HepG2 (cell line): ENCODE measurements around the gene TMCC1. TPM values are rescaled to one million over a fixed set of nuclear protein-coding genes. Genes with fewer than 3 reads are reported as not detected.
A peak's percentile ranks its signal among the peaks of the same experiment; 100 is the strongest.

Experiments used
- EZH2 ChIP-seq: conservative IDR thresholded peaks from 2 replicates; pipeline ENCODE4 v1.6.1; 2012; ENCODE audit warnings: mild to moderate bottlenecking, low read depth, low read length, moderate library complexity
- HES4 ChIP-seq: sonication (generic); formaldehyde crosslinking; IDR thresholded peaks from 2 replicates; pipeline ENCODE4 v1.9.0; 2021; ENCODE audit warnings: mild to moderate bottlenecking, missing genetic modification reagents, borderline replicate concordance
- NFIC ChIP-seq: IDR thresholded peaks from 2 replicates; pipeline ENCODE4 v1.6.1; 2012; ENCODE audit warnings: mild to moderate bottlenecking, low read length, inconsistent platforms
- SMARCC2 ChIP-seq: fragments of 450-650 bp; IDR thresholded peaks from 2 replicates; pipeline ENCODE4 v1.6.1; 2017; ENCODE audit warnings: antibody characterized with exemption, mild to moderate bottlenecking
- SNAPC2 ChIP-seq: sonication (generic); formaldehyde crosslinking; IDR thresholded peaks from 2 replicates; pipeline ENCODE4 v1.8.1; 2022; ENCODE audit warnings: mild to moderate bottlenecking, missing genetic modification reagents
- SRF ChIP-seq: IDR thresholded peaks from 2 replicates; pipeline ENCODE4 v1.6.1; 2011; ENCODE audit warnings: mild to moderate bottlenecking, low read depth, low read length, moderate library complexity
- ZFP36L1 ChIP-seq: sonication (generic); formaldehyde crosslinking; IDR thresholded peaks from 2 replicates; pipeline ENCODE4 v1.8.0; 2022; ENCODE audit warnings: mild to moderate bottlenecking, missing genetic modification reagents, moderate library complexity
- ZFY ChIP-seq: sonication (generic); formaldehyde crosslinking; IDR thresholded peaks from 2 replicates; pipeline ENCODE4 v1.4.0; 2020; ENCODE audit warnings: missing genetic modification reagents
- ZNF598 ChIP-seq: sonication (generic); formaldehyde crosslinking; IDR thresholded peaks from 2 replicates; pipeline ENCODE4 v1.5.1; 2020; ENCODE audit warnings: mild to moderate bottlenecking, missing genetic modification reagents, borderline replicate concordance
- ZSCAN25 ChIP-seq: sonication (generic); formaldehyde crosslinking; IDR thresholded peaks from 2 replicates; pipeline ENCODE4 v1.8.0; 2022; ENCODE audit warnings: mild to moderate bottlenecking, missing genetic modification reagents
- polyA plus RNA-seq, 8 experiments: library from polyadenylated mRNA; depleted of rRNA in 3 of 8; stranded (reverse) in 7 of 8; unstranded in 1 of 8; fragments of >200 nt; fragmentation: Illumina TruSeq in 4 of 8; extraction: Trizol in 4 of 8; gene quantifications; 2 replicates each; pipeline versions ENCODE4 v1.2.1 to v1.2.3, GENCODE V29; 2011 to 2016; ENCODE audit warnings: low read depth in 4 of 8, missing spikeins in 1 of 8, mixed read lengths in 1 of 8; ENCODE audit not compliant: insufficient read depth in 1 of 8
- total RNA-seq, 5 experiments: library from RNA; depleted of rRNA; stranded (reverse); fragments of >200 nt; fragmentation: Illumina TruSeq; extraction: Trizol; gene quantifications; 2 replicates each; pipeline ENCODE4 v1.2.3, GENCODE V29; 2016; ENCODE audit warnings: low read depth in 1 of 5
- TF ChIP-seq, protein P1 (sequence below): sonication (generic); formaldehyde crosslinking; IDR thresholded peaks from 2 replicates; pipeline ENCODE4 v1.4.0; 2020; ENCODE audit warnings: missing genetic modification reagents
- TF ChIP-seq, protein P2 (sequence below), 2 experiments: sonication (generic) in 1 of 2; formaldehyde crosslinking in 1 of 2; IDR thresholded peaks; 2 replicates each; pipeline versions ENCODE4 v1.4.0 to v1.6.1; 2016 to 2020; ENCODE audit warnings: borderline replicate concordance in 1 of 2, low read depth in 1 of 2, mild to moderate bottlenecking in 1 of 2, missing genetic modification reagents in 1 of 2
- TF ChIP-seq, protein P3 (sequence below): sonication (generic); formaldehyde crosslinking; IDR thresholded peaks from 2 replicates; pipeline ENCODE4 v1.4.0; 2020; ENCODE audit warnings: mild to moderate bottlenecking, missing genetic modification reagents
- TF ChIP-seq, protein P4 (sequence below): sonication (generic); formaldehyde crosslinking; IDR thresholded peaks from 2 replicates; pipeline ENCODE4 v1.5.0; 2020; ENCODE audit warnings: missing genetic modification reagents, mild to moderate bottlenecking, borderline replicate concordance
- TF ChIP-seq, protein P5 (sequence below): sonication (generic); formaldehyde crosslinking; IDR thresholded peaks from 2 replicates; pipeline ENCODE4 v1.4.0; 2020; ENCODE audit warnings: low read depth, missing genetic modification reagents

Gene TMCC1
- total and polyA plus RNA-seq, 2 of the 13 experiments (the other 11 are each of a cell fraction or from before 2014, with no cell fraction given) = 12.1 to 264 TPM

DNA sequence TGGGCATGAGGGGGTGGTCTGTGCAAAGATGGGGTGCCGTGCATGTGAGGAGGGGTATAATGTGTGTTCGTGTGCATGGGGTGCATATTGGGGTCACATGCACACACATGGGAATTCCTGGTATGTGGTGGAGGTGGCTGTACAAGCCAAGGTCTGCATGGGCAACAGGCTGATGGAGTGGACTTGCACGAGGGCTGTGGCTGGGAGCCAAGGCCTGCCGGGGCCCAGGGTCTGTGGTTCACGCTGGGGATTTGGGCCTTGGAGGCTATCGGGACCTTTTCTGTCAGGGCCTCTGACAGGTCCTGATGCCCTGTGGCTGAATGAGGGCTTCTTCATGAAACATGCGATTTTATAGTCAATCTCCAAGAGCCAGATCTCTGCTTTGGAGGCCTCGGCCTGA lies 277.2 kb downstream of the TMCC1 start (continued):
- TF ChIP-seq, protein P1, sequence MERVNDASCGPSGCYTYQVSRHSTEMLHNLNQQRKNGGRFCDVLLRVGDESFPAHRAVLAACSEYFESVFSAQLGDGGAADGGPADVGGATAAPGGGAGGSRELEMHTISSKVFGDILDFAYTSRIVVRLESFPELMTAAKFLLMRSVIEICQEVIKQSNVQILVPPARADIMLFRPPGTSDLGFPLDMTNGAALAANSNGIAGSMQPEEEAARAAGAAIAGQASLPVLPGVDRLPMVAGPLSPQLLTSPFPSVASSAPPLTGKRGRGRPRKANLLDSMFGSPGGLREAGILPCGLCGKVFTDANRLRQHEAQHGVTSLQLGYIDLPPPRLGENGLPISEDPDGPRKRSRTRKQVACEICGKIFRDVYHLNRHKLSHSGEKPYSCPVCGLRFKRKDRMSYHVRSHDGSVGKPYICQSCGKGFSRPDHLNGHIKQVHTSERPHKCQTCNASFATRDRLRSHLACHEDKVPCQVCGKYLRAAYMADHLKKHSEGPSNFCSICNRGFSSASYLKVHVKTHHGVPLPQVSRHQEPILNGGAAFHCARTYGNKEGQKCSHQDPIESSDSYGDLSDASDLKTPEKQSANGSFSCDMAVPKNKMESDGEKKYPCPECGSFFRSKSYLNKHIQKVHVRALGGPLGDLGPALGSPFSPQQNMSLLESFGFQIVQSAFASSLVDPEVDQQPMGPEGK = no peak
- TF ChIP-seq HES4 (CRISPR knock-in tag) (no peak), ZSCAN25 (CRISPR knock-in tag) (no peak), SMARCC2 (no peak), SNAPC2 (CRISPR knock-in tag) (no peak), EZH2 (no peak), ZFY (CRISPR knock-in tag) (peak; percentile 55; the same call in 1 of the 2 replicates), SRF (no peak), ZNF598 (CRISPR knock-in tag) (no peak), NFIC (no peak), ZFP36L1 (CRISPR knock-in tag) (no peak)
- TF ChIP-seq, protein P2, sequence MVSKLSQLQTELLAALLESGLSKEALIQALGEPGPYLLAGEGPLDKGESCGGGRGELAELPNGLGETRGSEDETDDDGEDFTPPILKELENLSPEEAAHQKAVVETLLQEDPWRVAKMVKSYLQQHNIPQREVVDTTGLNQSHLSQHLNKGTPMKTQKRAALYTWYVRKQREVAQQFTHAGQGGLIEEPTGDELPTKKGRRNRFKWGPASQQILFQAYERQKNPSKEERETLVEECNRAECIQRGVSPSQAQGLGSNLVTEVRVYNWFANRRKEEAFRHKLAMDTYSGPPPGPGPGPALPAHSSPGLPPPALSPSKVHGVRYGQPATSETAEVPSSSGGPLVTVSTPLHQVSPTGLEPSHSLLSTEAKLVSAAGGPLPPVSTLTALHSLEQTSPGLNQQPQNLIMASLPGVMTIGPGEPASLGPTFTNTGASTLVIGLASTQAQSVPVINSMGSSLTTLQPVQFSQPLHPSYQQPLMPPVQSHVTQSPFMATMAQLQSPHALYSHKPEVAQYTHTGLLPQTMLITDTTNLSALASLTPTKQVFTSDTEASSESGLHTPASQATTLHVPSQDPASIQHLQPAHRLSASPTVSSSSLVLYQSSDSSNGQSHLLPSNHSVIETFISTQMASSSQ (IDR thresholded peaks at IDR 0.05; ENCODE audit: low read depth) = no peak
- TF ChIP-seq, protein P2 (CRISPR knock-in tag; IDR thresholded peaks at IDR 0.05; ENCODE audit: borderline replicate concordance) = no peak
- TF ChIP-seq, protein P3, sequence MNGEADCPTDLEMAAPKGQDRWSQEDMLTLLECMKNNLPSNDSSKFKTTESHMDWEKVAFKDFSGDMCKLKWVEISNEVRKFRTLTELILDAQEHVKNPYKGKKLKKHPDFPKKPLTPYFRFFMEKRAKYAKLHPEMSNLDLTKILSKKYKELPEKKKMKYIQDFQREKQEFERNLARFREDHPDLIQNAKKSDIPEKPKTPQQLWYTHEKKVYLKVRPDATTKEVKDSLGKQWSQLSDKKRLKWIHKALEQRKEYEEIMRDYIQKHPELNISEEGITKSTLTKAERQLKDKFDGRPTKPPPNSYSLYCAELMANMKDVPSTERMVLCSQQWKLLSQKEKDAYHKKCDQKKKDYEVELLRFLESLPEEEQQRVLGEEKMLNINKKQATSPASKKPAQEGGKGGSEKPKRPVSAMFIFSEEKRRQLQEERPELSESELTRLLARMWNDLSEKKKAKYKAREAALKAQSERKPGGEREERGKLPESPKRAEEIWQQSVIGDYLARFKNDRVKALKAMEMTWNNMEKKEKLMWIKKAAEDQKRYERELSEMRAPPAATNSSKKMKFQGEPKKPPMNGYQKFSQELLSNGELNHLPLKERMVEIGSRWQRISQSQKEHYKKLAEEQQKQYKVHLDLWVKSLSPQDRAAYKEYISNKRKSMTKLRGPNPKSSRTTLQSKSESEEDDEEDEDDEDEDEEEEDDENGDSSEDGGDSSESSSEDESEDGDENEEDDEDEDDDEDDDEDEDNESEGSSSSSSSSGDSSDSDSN (CRISPR knock-in tag) = peak; percentile 19; the same call in 1 of the 2 replicates
- TF ChIP-seq, protein P4, sequence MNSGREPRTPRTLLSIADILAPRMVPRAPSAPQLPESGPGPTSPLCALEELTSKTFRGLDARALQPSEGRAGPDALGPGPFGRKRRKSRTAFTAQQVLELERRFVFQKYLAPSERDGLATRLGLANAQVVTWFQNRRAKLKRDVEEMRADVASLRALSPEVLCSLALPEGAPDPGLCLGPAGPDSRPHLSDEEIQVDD (CRISPR knock-in tag) = no peak
- TF ChIP-seq, protein P5, sequence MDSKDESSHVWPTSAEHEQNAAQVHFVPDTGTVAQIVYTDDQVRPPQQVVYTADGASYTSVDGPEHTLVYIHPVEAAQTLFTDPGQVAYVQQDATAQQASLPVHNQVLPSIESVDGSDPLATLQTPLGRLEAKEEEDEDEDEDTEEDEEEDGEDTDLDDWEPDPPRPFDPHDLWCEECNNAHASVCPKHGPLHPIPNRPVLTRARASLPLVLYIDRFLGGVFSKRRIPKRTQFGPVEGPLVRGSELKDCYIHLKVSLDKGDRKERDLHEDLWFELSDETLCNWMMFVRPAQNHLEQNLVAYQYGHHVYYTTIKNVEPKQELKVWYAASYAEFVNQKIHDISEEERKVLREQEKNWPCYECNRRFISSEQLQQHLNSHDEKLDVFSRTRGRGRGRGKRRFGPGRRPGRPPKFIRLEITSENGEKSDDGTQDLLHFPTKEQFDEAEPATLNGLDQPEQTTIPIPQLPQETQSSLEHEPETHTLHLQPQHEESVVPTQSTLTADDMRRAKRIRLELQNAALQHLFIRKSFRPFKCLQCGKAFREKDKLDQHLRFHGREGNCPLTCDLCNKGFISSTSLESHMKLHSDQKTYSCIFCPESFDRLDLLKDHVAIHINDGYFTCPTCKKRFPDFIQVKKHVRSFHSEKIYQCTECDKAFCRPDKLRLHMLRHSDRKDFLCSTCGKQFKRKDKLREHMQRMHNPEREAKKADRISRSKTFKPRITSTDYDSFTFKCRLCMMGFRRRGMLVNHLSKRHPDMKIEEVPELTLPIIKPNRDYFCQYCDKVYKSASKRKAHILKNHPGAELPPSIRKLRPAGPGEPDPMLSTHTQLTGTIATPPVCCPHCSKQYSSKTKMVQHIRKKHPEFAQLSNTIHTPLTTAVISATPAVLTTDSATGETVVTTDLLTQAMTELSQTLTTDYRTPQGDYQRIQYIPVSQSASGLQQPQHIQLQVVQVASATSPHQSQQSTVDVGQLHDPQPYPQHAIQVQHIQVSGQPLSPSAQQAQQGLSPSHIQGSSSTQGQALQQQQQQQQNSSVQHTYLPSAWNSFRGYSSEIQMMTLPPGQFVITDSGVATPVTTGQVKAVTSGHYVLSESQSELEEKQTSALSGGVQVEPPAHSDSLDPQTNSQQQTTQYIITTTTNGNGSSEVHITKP (CRISPR knock-in tag) = no peak
